Measurements from ENCODE around the gene PITX2. TPM values are rescaled to one million over a fixed set of nuclear protein-coding genes. Genes with fewer than 3 reads are reported as not detected.

The PITX2 gene
- total and polyA plus RNA-seq, 2 experiments from 2014 or later, result 1.5 to 7.0 TPM

GRCh38 chr4:110628663-110629213 lies 5.9 kb upstream of the PITX2 start:
- no peak for TF ChIP-seq CTCF (IDR thresholded peaks at IDR 0.05; ENCODE audit: low read depth, low read length)
- Histone ChIP-seq H3K36me3 (no peaks in the 10 kb centered on the region), H3K4me3 (no peak overlapping the region), H3K27ac (no peak overlapping the region), H3K9me3 (ENCODE audit: low read depth) (no peaks in the 10 kb centered on the region), H3K27me3 (peaks cover 100% of the 10 kb centered on the region), H3K4me1 (ENCODE audit: low read depth) (peaks cover 12% of the 10 kb centered on the region)
- DNase-seq (ENCODE audit: low read depth in 1 of 2, low spot score in 1 of 2), result no peak

GRCh38 chr4:110627977-110628662 lies 5.2 kb upstream of the PITX2 start:
- Histone ChIP-seq H3K4me1 (ENCODE audit: low read depth) (peaks cover 12% of the 10 kb centered on the region), H3K36me3 (no peaks in the 10 kb centered on the region), H3K4me3 (no peak overlapping the region), H3K27ac (no peak overlapping the region), H3K27me3 (peaks cover 100% of the 10 kb centered on the region), H3K9me3 (ENCODE audit: low read depth) (no peaks in the 10 kb centered on the region)
- TF ChIP-seq CTCF (IDR thresholded peaks at IDR 0.05; ENCODE audit: low read depth, low read length), result no peak
- no peak for DNase-seq (ENCODE audit: low read depth in 1 of 2, low spot score in 1 of 2)

- Histone ChIP-seq H3K9me3 (ENCODE audit: low read depth) (no peaks in the 10 kb centered on the region), H3K4me3 (no peak overlapping the region), H3K4me1 (ENCODE audit: low read depth) (peaks cover 15% of the 10 kb centered on the region), H3K27ac (no peak overlapping the region), H3K27me3 (peaks cover 100% of the 10 kb centered on the region), H3K36me3 (no peaks in the 10 kb centered on the region)
- no peak for TF ChIP-seq CTCF (IDR thresholded peaks at IDR 0.05; ENCODE audit: low read depth, low read length)
- DNase-seq (ENCODE audit: low read depth in 1 of 2, low spot score in 1 of 2), result no peak
Observed at GRCh38 chr4:110626532-110627153, 3.8 kb upstream of the PITX2 start.

GRCh38 chr4:110625576-110626257 lies 2.8 kb upstream of the PITX2 start:
- no peak for TF ChIP-seq CTCF (IDR thresholded peaks at IDR 0.05; ENCODE audit: low read depth, low read length)
- Histone ChIP-seq H3K4me1 (ENCODE audit: low read depth) (peaks cover 11% of the 10 kb centered on the region), H3K36me3 (no peaks in the 10 kb centered on the region), H3K4me3 (no peak overlapping the region), H3K27me3 (peaks cover 100% of the 10 kb centered on the region), H3K27ac (no peak overlapping the region), H3K9me3 (ENCODE audit: low read depth) (no peaks in the 10 kb centered on the region)
- DNase-seq (ENCODE audit: low read depth in 1 of 2, low spot score in 1 of 2), result no peak

- Histone ChIP-seq H3K4me1 (ENCODE audit: low read depth) (peaks cover 9% of the 10 kb centered on the region), H3K4me3 (no peak overlapping the region), H3K9me3 (ENCODE audit: low read depth) (no peaks in the 10 kb centered on the region), H3K27ac (no peak overlapping the region), H3K27me3 (peaks cover 100% of the 10 kb centered on the region), H3K36me3 (no peaks in the 10 kb centered on the region)
- DNase-seq (ENCODE audit: low read depth in 1 of 2, low spot score in 1 of 2), result no peak
- TF ChIP-seq CTCF (IDR thresholded peaks at IDR 0.05; ENCODE audit: low read depth, low read length), result no peak
Observed at GRCh38 chr4:110624904-110625494, 2.1 kb upstream of the PITX2 start.
